AG08396 (cell line): Measurements from ENCODE around the gene ALK.
A peak's percentile ranks its signal among the peaks of the same experiment; 100 is the strongest.

Source experiments
- DNase-seq: peaks from one replicate; pipeline ENCODE4 v3.0.0; 2012; ENCODE audit warnings: low spot score, mixed read lengths

The ALK gene

DNA sequence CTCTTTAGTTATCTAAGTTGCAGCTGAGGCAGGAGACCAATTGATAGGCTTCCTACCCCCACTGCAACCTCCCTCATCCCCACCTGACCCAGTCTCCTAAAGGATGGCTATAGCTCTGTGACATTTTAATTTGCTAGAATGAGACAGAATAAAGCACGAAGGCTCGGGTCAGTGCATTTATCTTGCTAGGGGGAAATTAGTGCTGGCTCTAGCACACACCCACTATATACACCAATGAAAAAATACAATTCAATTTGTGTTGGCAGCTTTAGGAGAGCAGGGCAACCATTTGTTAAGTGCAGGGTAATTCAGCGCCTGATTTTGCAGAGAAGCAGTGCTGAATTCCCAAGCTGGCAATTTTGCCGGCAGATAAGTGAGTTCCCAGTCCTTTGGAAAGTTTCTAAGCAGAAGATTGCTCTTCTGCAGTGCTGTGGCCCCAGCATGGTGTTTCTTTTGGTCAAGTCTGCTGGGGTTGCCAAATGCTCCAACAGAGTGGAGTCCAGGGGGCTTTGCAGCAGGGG is 346.0 kb downstream of the ALK start:
- no peak for DNase-seq

DNA sequence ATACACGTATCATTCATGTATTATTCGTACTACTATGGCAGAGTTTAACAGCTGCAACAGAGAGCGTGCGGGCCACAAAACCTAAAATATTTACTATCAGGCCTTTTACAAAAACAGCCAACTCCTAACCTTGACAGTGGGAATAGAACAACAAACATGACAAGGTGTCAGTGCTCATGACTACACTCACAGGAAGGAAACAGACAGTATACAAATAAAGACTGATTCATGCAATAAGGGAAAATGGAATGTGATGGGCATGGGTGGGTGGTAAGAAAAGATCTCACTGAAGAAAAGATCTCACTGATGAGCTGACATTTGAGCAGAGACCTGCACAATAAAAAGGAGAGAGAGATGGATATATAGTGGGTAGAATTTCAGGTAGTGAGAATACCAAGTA is 347.8 kb downstream of the ALK start:
- DNase-seq = no peak

DNA sequence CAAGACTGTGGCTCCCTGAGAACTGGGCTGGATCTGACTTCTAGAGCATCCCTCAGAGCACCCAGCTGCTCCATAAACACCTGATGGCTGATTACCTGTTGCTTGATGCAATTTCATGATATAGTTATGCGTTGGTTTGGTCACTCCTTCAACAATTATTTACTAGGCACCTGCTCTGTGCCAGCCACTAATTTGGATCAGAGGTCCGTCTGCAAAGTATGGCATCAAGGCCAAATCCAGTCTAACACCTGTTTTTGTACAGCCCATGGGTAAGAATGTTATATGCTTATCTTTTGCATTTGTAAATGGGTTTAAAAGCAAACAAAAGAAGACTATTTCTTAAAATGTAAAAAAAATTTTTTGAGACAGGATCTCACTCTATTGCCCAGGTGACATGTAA is 348.2 kb downstream of the ALK start:
- no peak for DNase-seq

DNA sequence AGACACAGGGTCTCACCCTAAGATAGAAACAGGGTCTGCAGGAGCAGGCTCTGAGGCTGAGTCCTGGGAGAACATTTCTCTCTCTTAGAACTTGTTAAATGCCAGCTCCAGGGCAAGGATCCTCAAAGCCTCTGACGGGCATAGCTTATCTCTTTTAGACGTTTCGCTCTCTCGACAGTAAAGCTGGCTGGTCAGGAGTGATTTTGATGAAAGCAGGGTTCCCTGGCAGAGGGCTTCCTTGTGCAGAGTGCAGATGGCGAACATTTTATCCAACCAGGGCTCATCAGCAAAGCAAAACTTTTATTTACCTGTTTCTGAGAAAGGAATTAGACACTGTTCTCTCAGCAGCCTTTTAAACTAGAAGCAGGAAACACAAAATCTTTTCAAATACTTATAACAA is 350.8 kb downstream of the ALK start:
- no peak for DNase-seq

DNA sequence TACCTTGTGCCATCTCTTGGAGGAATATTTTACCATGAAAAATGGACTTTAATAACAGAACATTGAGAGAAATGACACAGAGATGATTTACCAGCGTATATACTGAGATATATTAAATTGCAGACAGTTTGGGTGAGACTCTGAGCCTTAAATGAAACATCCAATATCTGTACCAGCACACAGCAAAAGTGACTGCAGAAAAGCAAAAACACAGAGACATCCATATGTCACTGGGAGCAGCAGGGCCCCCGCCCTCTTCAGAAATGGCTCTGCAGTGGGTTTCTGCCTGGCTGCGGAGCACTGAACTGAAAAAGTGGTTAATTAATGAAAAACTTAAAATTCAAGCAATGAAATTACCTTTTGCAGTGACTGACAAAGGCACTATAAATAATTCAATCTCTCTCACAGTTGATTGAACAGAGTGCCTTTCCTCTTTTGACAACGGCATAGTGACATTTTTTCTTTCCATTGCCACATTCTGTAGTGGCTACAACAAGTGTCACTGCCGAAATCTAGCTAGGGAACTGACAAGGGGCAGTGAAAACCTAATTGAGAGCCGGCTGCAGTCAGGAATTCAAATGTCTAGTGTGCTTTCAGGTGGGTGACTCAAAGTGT is 353.4 kb downstream of the ALK start:
- no peak for DNase-seq

DNA sequence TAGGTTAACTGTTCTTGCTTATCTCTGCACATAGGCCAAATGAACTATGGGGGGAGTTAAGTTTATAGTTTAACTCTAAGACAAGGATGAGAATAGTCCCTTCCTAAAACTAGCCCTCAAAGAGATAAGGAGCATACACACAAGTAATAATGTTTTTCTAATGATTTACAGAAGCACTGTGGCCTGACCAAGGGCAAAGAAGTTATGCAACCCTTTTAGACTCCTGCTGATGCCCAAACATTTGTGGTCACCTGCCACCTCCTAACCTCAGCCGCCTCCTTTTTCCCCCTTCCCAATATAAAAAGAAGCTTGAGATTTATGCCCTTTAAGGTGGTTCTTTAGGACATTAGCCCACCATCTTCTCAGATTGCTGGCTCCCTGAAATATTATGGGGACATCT is 357.7 kb downstream of the ALK start:
- no peak for DNase-seq

DNA sequence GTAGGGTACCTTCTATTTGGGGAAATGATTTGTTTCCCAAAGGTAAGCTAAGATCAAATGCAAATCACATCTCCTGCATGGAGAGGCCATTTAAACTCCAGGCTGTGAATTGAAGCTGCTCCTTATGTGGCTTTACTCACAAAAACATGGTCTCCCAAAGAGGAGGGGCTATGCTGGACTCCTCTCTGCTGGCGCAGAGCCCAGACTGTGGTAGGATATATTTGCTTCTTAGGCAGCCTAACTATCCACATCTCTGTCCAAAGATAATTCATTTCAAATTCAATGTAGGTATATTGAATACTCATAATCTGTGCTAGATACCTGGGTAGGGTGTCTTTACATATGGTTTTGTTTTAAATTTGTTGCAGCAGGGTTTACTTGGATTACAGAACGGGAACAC is 358.5 kb downstream of the ALK start:
- DNase-seq = no peak

DNA sequence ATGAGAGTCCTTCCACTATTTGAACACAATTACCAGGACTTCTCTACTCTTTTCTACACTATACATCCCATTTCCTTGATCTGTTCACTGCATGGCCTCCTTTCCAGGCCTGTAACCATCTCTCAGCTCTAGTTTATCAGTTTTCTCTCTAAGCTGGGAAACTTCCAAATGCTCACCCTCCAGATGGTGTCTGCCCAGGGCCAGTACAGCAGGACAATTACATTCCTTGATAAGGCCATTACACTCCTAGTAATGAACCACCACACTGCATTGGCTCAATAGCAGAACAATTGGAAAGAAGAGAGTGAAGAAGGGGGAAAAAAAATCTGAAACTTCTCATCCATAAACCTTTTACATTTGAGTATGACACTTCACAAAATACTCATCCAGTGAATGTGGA is 359.1 kb downstream of the ALK start:
- DNase-seq = no peak

DNA sequence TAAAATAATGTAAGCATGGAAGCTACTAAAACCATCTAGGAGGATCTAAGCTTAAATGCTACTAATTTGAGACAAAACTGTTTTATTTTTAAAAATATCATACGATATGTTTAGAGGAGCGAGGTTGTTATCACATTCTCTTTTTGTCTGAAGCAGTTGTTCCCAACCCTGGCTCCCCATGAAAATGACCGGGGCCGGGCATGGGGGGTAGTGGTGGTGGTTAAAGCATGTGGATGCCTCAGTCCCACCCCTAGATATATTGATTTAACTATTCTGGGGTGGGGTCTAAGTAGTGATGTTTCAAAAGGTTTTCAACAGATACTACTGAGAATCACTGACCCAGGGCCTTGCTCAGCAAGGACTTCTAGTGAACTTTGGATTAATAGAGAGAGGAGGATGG is 359.8 kb downstream of the ALK start:
- DNase-seq = no peak

DNA sequence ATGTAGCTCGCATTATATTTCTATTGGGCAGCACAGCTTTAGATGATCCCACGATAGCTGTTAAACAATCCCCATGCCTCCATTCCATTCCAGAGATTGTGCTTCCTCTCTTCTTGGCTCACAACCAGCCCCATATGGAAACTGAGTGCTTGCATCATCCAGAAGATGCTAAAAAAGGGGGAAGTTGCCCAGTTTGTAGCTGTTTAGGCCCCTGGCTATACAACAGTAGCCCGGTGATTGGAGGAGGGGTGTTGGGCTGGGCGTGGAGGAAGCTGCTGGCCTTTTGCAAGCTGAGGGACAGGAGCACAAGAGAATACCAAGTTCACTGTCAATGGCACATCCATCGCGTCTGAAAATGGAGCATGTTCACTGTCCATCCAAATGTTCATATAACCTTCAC is 360.2 kb downstream of the ALK start:
- no peak for DNase-seq

DNA sequence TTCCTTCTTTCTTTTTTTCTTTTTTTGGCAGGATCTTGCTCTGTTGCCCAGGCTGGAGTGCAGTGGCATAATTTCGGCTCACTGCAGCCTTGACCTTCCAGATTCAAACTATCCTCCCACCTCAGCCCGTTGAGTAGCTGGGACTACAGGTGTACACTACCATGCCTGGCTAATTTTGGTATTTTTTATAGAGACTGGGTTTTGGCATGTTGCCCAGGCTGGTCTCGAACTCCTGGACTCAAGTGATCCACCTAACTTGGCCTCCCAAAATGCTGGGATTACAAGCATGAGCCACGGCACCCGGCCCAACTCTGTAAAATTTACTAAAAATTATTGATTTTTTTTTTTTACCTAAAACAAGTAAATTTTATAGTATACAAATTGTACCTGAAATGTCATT is 360.8 kb downstream of the ALK start:
- no peak for DNase-seq

DNA sequence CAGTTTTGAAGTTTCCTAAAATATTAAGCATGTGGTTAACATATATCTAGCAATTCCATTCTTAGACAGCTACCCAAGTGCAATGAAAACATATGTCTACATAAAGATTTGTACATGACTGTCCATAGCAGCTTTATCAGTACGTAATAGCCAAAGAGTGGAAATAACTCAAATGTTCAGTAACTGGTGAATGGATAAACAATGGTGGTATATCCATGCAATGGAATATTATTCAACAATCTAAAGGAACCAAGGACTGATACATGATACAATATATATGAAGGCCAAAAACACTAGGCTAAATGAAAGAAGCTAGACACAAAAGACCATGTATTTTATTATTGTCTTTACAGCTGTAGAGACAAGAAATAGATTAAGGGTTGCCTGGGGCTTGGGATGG is 361.4 kb downstream of the ALK start:
- DNase-seq = no peak

DNA sequence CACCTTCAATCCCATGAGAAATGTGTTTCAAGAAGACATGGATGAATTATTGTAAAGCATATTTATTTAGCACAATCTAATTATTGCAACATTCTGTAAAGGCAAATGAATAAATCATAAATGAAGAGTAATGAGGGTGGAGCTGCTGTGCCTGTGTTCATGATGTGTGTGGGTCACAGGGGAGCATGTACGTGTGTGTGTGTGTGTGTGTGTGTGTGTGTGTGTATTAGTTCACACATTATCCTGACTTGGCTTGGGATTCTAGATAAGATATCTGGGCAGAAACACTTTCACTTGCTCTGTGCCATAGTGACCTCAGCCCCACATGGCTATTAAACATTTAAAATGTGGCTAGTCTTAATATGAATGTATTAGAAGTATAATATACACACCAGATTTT is 361.8 kb downstream of the ALK start:
- DNase-seq = no peak

DNA sequence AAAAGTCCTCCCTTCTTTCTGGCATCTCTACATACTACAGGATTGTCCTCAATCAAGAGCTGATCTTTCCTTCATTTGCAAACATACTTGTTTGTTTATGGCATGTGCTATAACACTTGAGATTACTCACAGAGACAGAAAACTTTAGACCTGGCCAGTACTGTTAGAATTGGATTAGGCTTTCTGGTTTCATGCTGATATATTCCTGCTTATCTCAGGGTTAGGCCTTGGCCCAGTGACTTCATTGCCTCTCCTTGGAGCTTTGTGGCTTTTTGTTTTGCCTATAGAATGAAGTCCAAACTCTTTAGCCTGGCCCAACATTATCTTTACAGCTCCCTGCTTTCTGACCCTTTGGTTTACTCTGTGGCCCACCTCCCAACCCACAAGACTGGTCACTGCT is 363.3 kb downstream of the ALK start:
- DNase-seq = no peak

DNA sequence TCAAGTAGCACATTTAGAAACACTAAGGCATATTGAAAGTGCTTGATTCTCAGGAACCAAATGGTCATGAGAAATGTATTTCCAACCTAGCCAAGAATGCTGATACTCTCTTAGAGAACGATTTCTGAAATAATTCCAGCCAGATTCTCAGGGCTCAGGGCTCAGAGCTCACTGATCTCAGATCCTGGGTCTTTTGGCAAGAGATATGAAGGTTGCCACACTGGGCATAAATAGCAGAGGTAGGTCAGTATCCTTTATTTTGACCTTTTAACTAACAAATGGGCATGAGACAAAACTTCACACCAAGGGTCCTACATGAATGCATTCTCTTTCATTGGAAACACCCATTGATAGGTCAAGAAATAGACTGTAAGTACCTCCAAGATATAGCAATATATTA is 364.1 kb downstream of the ALK start:
- no peak for DNase-seq

DNA sequence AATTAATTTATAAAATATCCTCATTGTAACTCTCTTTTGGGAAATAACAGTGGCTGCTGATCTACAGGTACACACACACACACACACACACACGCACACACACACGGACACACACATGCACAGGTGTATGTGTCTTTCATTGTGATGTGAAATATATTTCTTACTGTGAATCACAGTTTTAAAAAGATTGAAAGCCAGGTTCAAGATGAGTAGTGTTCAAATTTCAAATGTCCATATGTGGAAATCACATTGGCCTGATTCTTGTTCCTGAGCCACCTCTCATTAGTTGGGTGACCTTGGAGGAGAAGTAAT is 372.4 kb downstream of the ALK start:
- DNase-seq = no peak

DNA sequence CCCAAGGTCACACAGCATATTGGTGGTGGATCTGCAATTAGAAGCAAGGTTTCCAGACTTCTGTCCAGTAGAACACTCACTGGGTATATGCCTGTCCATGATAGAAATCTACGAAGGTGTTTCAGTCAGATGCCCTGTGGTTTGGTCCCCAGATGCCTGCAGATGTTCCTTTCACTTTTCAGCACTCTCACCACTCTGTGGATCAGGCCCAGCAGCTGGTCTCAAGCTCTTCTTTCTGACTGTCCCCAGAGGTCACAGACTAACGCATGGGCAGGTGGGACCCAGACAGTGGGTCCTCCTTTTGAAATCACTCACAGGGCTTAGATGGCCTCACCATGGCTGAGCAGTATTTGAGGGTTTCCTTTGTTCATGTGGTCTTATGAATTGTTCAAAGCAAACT is 376.5 kb downstream of the ALK start:
- DNase-seq = no peak

DNA sequence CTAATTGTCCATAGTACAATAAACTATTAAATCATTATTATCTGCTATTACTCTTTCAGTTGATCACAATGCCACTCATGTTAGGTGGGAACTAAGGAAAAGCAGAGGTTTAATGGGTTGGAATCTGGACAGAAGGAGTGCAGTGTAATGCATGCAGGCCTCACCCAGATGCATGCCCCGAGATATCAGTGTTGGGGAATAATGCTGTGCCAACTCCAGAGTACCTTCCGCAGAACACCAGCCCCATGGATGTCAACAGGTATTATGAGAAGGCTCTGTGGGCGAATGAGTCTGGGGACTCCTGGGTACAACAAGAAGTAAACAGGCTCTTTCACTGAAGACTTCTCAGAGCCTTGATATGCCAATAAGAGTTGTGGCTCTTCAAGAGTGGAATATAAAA is 377.4 kb downstream of the ALK start:
- no peak for DNase-seq

DNA sequence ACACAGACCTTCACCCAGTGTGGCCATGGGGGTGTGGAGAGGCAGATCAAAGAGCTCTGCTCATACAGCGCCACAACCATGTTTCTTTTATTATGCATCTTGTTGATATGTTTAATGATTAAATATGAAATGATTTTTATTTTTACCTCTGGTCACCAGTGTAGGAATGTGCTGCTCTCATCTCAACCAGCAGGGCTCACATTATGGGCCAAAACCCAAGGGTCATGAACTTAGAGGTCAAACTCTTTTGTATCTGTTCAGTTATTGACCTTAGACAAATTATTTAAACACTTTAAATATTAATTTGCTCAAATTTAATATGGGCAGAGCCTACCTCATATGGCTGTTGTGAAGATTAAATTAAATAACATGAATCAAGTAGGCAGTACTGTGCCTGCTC is 386.2 kb downstream of the ALK start:
- no peak for DNase-seq

DNA sequence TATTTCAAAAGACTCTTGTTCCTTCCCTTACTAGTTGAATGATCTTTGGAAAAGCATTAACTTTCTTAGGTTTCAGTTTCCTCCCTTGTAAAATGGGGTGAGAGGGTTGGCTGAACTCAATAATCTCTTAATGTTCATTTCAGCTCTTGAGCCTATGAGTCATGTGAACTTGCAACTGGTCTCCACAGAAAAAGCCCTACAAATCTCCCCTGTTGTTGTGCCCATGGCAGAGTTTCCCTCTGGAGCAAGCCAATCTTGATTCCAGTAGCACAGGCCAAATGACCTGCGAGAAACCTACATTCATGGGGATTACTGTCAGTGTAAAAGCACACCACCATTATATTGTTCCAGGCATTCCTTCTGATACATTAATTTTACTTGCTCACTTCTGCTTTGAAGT is 388.9 kb downstream of the ALK start:
- DNase-seq = no peak

DNA sequence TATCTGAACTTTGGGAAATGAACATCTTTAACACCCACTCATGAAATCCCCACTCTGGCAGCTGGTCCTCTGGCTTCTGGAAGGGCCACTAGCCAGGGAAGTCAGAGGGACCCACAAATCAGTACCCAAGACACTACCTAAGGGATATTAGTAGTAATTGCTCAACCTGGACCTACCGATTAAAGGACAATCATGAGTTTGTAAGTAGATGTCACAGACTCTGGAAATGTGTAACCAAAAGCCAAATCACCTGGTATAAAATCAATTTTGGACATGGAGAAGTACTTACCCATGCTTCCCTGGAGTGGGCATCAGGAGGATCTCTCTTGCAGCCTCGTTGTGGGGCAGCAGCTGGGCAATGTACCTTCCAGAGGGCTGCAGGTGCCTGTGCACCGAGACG is 389.8 kb downstream of the ALK start:
- no peak for DNase-seq

DNA sequence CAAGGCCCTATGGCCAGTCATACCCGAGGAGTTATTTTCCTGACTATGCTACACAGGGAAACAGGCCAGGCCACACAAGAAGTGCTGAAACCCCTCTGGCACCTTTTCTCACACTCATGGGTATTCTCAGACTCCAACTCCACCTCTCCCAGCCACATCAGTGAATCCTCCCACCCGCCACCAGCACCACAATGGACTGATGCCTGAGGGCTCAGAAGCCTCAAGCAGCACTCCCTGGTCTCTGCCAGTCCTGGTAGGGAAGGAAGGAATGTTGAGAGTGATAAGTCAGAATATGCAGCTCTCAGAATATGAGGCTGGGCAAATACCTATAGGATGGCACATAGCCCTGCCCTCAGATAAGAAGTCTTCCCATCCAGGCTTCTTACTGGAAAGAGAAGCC is 391.1 kb downstream of the ALK start:
- no peak for DNase-seq

DNA sequence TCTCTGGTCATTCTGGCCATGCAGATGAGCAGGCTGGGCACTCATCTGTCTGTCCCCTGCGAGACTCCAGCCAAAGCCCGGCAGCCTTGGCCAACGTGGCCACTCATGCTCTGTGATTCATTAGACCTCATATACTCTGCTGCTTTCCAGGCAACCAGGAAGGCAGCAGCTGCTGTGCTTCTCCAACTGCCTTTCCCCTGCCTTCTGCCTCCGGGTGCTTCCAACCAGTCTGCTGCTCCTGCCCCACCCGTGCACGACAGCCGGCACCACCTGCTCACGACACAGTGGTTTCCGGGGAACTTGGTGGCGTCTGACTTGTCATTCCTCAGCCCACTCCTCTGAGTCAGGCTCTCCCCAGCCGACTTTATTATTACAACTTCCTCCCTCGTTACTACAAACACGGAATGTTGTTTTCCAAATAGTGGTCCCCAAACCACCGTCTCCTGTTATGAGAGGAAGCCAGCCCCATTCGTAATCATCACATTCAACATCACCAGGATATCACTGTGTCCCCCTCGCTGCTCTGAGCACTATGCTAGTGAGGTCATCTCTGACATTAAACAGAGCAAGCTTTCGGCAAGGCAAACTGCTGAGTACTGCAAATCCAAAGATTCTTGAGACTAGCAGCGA is 392.4 kb downstream of the ALK start:
- DNase-seq = peak; percentile 78

DNA sequence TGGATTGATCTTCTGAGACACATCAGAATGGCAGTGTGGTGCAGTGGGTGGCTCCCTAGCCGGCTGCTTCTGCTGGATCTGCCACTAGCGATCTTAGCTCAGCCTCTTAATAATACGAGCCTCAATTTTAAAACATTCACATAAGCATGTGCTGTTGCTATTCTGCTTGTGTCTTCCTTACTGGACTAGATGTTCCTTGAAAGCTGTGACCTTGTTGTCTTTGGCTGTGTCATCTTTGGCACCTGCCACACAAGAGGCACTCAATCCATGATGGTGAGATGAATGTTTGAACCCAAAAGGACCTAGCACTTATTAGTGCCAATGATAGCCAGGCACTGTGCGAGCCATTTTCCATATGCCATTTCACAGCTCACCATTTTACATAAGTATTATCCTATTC is 393.0 kb downstream of the ALK start:
- DNase-seq = no peak

DNA sequence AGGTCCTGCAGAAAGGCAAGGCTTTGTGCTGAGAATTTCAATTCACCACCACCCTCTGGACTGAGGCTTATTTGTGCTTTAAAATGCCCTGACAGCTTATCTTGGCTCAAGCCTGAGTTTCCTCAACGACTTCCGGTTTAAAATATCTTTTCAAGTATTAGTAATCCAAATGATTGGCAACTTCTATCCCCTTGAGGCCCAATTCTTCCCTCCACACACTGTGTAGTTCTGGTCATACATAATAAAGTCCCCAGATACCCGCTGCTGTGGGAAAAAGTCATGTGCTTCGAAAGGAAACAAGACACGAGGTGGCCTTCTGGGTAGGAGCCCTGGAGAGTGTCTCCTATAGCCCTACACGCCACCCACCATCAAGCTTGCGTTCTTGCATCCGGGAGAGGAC is 393.4 kb downstream of the ALK start:
- DNase-seq = no peak
